ENCODE data around the gene MCCC2. TPM values are rescaled to one million over a fixed set of nuclear protein-coding genes. Genes with fewer than 3 reads are reported as not detected.

MCCC2 gene
- total and polyA plus RNA-seq, 2 experiments from 2014 or later, result 18.6 to 34.2 TPM

GRCh38 chr5:71677977-71678376, 90.8 kb downstream of the MCCC2 start:
- Histone ChIP-seq H3K9me2 (replicated peaks; ENCODE audit: insufficient read depth) (no peaks in the 10 kb centered on the region), H2AFZ (no peak overlapping the region), H3K36me3 (replicated peaks; ENCODE audit: insufficient read depth, low read depth) (no peaks in the 10 kb centered on the region), H3K4me2 (no peak overlapping the region), H3K79me2 (no peaks in the 10 kb centered on the region), H3K4me1 (ENCODE audit: insufficient read depth) (no peaks in the 10 kb centered on the region), H3K4me3 (no peak overlapping the region), H3K27ac (no peak overlapping the region), H3K9me3 (ENCODE audit: low read depth) (no peaks in the 10 kb centered on the region), H3K27me3 (no peaks in the 10 kb centered on the region), H4K20me1 (ENCODE audit: insufficient read depth, poor library complexity, severe bottlenecking) (no peaks in the 10 kb centered on the region)
- 84% methylated on average over 1 of the region's 1 CpG for WGBS (ENCODE audit: low lambda C conversion rate, missing lambda C conversion rate)
- DNase-seq (ENCODE audit: low spot score), result no peak
- no peak for TF ChIP-seq EZH2phosphoT487 (IDR thresholded peaks at IDR 0.05; ENCODE audit: low read depth, severe bottlenecking, unreplicated experiment)
- no peak for TF ChIP-seq EZH2 (IDR thresholded peaks at IDR 0.05; ENCODE audit: borderline replicate concordance)
- TF ChIP-seq, protein P1, sequence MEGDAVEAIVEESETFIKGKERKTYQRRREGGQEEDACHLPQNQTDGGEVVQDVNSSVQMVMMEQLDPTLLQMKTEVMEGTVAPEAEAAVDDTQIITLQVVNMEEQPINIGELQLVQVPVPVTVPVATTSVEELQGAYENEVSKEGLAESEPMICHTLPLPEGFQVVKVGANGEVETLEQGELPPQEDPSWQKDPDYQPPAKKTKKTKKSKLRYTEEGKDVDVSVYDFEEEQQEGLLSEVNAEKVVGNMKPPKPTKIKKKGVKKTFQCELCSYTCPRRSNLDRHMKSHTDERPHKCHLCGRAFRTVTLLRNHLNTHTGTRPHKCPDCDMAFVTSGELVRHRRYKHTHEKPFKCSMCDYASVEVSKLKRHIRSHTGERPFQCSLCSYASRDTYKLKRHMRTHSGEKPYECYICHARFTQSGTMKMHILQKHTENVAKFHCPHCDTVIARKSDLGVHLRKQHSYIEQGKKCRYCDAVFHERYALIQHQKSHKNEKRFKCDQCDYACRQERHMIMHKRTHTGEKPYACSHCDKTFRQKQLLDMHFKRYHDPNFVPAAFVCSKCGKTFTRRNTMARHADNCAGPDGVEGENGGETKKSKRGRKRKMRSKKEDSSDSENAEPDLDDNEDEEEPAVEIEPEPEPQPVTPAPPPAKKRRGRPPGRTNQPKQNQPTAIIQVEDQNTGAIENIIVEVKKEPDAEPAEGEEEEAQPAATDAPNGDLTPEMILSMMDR (IDR thresholded peaks at IDR 0.05; ENCODE audit: poor library complexity), result no peak

- TF ChIP-seq EZH2phosphoT487 (IDR thresholded peaks at IDR 0.05; ENCODE audit: low read depth, severe bottlenecking, unreplicated experiment) (no peak), EZH2 (IDR thresholded peaks at IDR 0.05; ENCODE audit: borderline replicate concordance) (no peak)
- TF ChIP-seq, protein P1 (IDR thresholded peaks at IDR 0.05; ENCODE audit: poor library complexity), result no peak
- no peaks in the 10 kb centered on the region for H3K27me3 ChIP-seq
- no peaks in the 10 kb centered on the region for H3K4me1 ChIP-seq (ENCODE audit: insufficient read depth)
- H2AFZ ChIP-seq, result no peak overlapping the region
- H4K20me1 ChIP-seq (ENCODE audit: insufficient read depth, poor library complexity, severe bottlenecking), result no peaks in the 10 kb centered on the region
- 81% methylated on average over 5 of the region's 5 CpGs for WGBS (ENCODE audit: low lambda C conversion rate, missing lambda C conversion rate)
- H3K4me3 ChIP-seq, result no peak overlapping the region
- no peaks in the 10 kb centered on the region for H3K9me2 ChIP-seq (replicated peaks; ENCODE audit: insufficient read depth)
- no peak overlapping the region for H3K4me2 ChIP-seq
- H3K79me2 ChIP-seq, result no peaks in the 10 kb centered on the region
- no peaks in the 10 kb centered on the region for H3K36me3 ChIP-seq (replicated peaks; ENCODE audit: insufficient read depth, low read depth)
- no peak overlapping the region for H3K27ac ChIP-seq
- no peaks in the 10 kb centered on the region for H3K9me3 ChIP-seq (ENCODE audit: low read depth)
- no peak for DNase-seq (ENCODE audit: low spot score)
Measured at GRCh38 chr5:71679714-71680113, 92.6 kb downstream of the MCCC2 start.

GRCh38 chr5:71680510-71680909, 93.4 kb downstream of the MCCC2 start:
- no peak for DNase-seq (ENCODE audit: low spot score)
- Histone ChIP-seq H4K20me1 (ENCODE audit: insufficient read depth, poor library complexity, severe bottlenecking) (no peaks in the 10 kb centered on the region), H3K27me3 (no peaks in the 10 kb centered on the region), H3K36me3 (replicated peaks; ENCODE audit: insufficient read depth, low read depth) (no peaks in the 10 kb centered on the region), H3K9me3 (ENCODE audit: low read depth) (no peaks in the 10 kb centered on the region), H2AFZ (no peak overlapping the region), H3K4me3 (no peak overlapping the region), H3K9me2 (replicated peaks; ENCODE audit: insufficient read depth) (no peaks in the 10 kb centered on the region), H3K4me2 (no peak overlapping the region), H3K4me1 (ENCODE audit: insufficient read depth) (no peaks in the 10 kb centered on the region), H3K27ac (no peak overlapping the region), H3K79me2 (no peaks in the 10 kb centered on the region)
- no peak for TF ChIP-seq EZH2 (IDR thresholded peaks at IDR 0.05; ENCODE audit: borderline replicate concordance)
- TF ChIP-seq, protein P1 (IDR thresholded peaks at IDR 0.05; ENCODE audit: poor library complexity), result no peak
- WGBS (ENCODE audit: low lambda C conversion rate, missing lambda C conversion rate), result 90% methylated on average over 2 of the region's 2 CpGs

- Histone ChIP-seq H3K27ac (no peak overlapping the region), H4K20me1 (ENCODE audit: insufficient read depth, poor library complexity, severe bottlenecking) (no peaks in the 10 kb centered on the region), H2AFZ (no peak overlapping the region), H3K4me2 (no peak overlapping the region), H3K9me2 (replicated peaks; ENCODE audit: insufficient read depth) (no peaks in the 10 kb centered on the region), H3K79me2 (no peaks in the 10 kb centered on the region), H3K27me3 (no peaks in the 10 kb centered on the region), H3K9me3 (ENCODE audit: low read depth) (no peaks in the 10 kb centered on the region), H3K36me3 (replicated peaks; ENCODE audit: insufficient read depth, low read depth) (no peaks in the 10 kb centered on the region), H3K4me3 (no peak overlapping the region), H3K4me1 (ENCODE audit: insufficient read depth) (no peaks in the 10 kb centered on the region)
- WGBS (ENCODE audit: low lambda C conversion rate, missing lambda C conversion rate), result 80% methylated on average over 3 of the region's 3 CpGs
- TF ChIP-seq, protein P1 (IDR thresholded peaks at IDR 0.05; ENCODE audit: poor library complexity), result no peak
- TF ChIP-seq EZH2phosphoT487 (IDR thresholded peaks at IDR 0.05; ENCODE audit: low read depth, severe bottlenecking, unreplicated experiment) (no peak), EZH2 (IDR thresholded peaks at IDR 0.05; ENCODE audit: borderline replicate concordance) (no peak)
- no peak for DNase-seq (ENCODE audit: low spot score)
Measured at GRCh38 chr5:71681296-71681695, 94.2 kb downstream of the MCCC2 start.

Measured in hepatocyte (in vitro differentiated cells).